NT2/D1 (cell line): ENCODE measurements around the gene FBXL13.
"Not testable (repeated sequence)": the region's sequence is repeated elsewhere in the genome, so short reads cannot be mapped to it uniquely, and the experiment has no call there.

Experiments used
- DNase-seq: peaks from one replicate; pipeline ENCODE4 v3.0.0-alpha.2; 2011; ENCODE audit warnings: low read depth, low spot score
- H3K27me3 ChIP-seq: 2 replicates; pipeline ENCODE4 v1.6.0; 2011; ENCODE audit warnings: mild to moderate bottlenecking; ENCODE audit not compliant: insufficient read length, insufficient read depth
- H3K36me3 ChIP-seq: 2 replicates; pipeline ENCODE4 v1.6.1; 2011; ENCODE audit warnings: mild to moderate bottlenecking, low read length, mixed read lengths; ENCODE audit not compliant: insufficient read depth, insufficient read length
- H3K4me1 ChIP-seq: 2 replicates; pipeline ENCODE4 v1.5.1; 2011; ENCODE audit not compliant: insufficient read depth, insufficient read length
- H3K4me3 ChIP-seq: 2 replicates; pipeline ENCODE4 v1.5.1; 2011; ENCODE audit warnings: low read depth; ENCODE audit not compliant: insufficient read length
- H3K9ac ChIP-seq: 2 replicates; pipeline ENCODE4 v1.6.0; 2011; ENCODE audit warnings: low read depth; ENCODE audit not compliant: insufficient read length
- H3K9me3 ChIP-seq: 2 replicates; pipeline ENCODE4 v1.5.1; 2011; ENCODE audit warnings: mild to moderate bottlenecking, low read length; ENCODE audit not compliant: insufficient read depth
- SUZ12 ChIP-seq: IDR thresholded peaks from 2 replicates; pipeline ENCODE4 v1.6.1; 2011; ENCODE audit not compliant: insufficient read length, insufficient read depth; ENCODE audit errors: extremely low read depth
- YY1 ChIP-seq: IDR thresholded peaks from 2 replicates; pipeline ENCODE4 v1.6.1; 2011; ENCODE audit not compliant: insufficient read length, insufficient read depth
- ZNF274 ChIP-seq: IDR thresholded peaks from 2 replicates; pipeline ENCODE4 v1.6.1; 2011; ENCODE audit warnings: mild to moderate bottlenecking, low read depth, low read length

Gene FBXL13

DNA sequence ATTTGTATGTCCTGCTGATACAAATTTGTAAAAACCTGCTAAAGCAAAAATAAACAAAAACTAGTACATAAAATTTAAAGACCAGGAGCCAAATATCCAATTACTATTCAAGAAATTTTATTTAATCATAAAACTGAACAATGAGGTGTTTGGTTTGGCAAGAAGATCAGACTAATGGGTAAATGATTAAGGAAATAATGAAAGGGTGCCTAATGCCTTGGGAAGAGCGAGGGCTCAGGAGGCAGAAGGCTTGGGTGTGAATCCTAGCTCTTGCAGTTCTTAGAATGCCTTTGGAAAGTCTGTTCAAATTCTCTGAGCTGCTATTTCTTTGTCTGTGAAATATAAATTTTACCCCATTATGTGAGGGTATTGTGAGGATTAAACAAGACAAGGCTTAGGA is 41.9 kb upstream of the FBXL13 start:
- Histone ChIP-seq H3K4me1 (no peaks in the 10 kb centered on the region), H3K4me3 (no peak overlapping the region), H3K9me3 (no peaks in the 10 kb centered on the region), H3K27me3 (no peaks in the 10 kb centered on the region), H3K36me3 (peaks cover 17% of the 10 kb centered on the region), H3K9ac (no peak overlapping the region)
- no peak for TF ChIP-seq YY1
- no peak for TF ChIP-seq SUZ12
- TF ChIP-seq ZNF274: no peak
- DNase-seq: no peak

DNA sequence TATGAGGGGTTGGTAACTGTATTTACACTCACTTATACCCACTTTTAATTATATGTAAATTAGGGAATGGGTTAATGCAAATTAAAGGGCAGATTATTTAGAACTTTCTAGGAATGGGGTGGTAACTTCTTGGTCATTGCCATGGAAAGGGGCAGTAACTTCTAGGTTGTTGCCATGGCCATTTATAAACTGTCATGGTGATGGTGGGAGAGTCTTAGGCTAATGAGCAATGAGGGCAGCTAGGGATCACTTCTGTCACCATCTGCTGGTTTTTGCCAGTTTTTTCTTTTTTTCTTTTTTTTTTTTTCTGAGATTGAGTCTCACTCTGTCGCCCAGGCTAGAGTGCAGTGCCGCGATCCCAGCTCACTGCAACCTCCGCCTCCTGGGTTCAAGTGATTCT is 41.2 kb upstream of the FBXL13 start:
- Histone ChIP-seq H3K36me3 (peaks cover 11% of the 10 kb centered on the region), H3K9me3 (no peaks in the 10 kb centered on the region), H3K27me3 (no peaks in the 10 kb centered on the region), H3K4me1 (no peaks in the 10 kb centered on the region), H3K4me3 (no peak overlapping the region), H3K9ac (no peak overlapping the region)
- no peak for DNase-seq
- TF ChIP-seq YY1 (no peak), SUZ12 (no peak)

DNA sequence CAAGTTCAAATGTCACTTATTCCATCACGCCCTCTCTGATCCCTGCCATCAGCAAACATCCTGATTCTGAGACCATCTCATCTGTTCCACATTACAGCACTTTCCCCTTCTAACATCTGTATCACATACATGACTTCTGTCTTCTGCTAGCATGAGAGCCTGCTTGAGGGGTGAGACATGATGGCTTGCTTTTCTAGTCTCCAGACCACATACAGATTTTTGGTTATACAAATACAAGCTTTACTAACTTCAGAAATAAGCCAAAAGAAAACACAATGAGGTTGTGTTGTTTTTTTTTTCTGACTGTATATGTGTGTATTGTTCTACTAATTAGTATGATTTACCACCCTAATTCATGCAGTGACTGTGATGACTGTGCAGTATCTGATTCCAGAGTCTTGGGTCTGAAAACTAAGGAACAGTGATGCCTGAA is 40.0 kb upstream of the FBXL13 start:
- H3K9me3 ChIP-seq: no peaks in the 10 kb centered on the region
- no peak for DNase-seq
- H3K4me1 ChIP-seq: no peaks in the 10 kb centered on the region
- H3K9ac ChIP-seq: no peak overlapping the region
- H3K4me3 ChIP-seq: no peak overlapping the region
- H3K36me3 ChIP-seq: peaks cover 5% of the 10 kb centered on the region
- no peak for TF ChIP-seq SUZ12
- TF ChIP-seq ZNF274: no peak
- no peak for TF ChIP-seq YY1
- H3K27me3 ChIP-seq: no peaks in the 10 kb centered on the region

DNA sequence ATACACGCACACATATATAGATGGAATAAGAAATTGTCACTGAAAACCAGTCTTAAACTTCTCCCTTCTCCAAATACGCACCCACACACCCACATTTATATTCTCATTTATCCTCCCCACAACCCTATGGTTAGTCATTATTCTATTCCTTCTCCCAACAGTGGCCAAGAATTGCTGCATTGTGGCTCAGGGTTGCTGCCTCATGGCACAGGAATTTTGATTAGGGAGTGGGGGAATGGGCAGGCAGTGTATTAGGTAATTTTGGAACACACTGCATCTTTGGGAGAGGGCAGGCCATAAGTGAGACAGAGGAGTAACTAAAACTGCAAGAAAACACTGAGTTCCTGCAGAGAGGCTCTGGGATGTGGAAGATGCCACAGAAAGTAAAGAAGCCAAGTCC is 38.6 kb upstream of the FBXL13 start:
- no peaks in the 10 kb centered on the region for H3K9me3 ChIP-seq
- peak; percentile 30 for DNase-seq
- H3K9ac ChIP-seq: no peak overlapping the region
- no peak for TF ChIP-seq ZNF274
- TF ChIP-seq SUZ12: no peak
- no peak for TF ChIP-seq YY1
- H3K27me3 ChIP-seq: no peaks in the 10 kb centered on the region
- no peak overlapping the region for H3K4me3 ChIP-seq
- H3K36me3 ChIP-seq: no peaks in the 10 kb centered on the region
- no peaks in the 10 kb centered on the region for H3K4me1 ChIP-seq

DNA sequence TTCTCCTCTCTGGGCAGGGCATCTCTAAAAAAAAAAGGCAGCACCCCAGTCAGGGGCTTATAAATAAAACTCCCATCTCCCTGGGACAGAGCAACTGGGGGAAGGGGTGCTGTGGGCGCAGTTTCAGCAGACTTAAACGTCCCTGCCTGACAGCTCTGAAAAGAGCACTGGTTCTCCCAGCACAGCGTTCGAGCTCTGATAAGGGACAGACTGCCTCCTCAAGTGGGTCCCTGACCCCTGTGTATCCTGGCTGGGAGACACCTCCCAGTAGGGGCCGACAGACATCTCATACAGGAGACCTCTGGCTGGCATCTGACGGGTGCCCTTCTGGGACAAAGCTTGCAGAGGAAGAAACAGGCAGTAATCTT is 32.1 kb upstream of the FBXL13 start:
- not testable (repeated sequence) for H3K27me3 ChIP-seq, H3K36me3 ChIP-seq, H3K4me1 ChIP-seq, H3K4me3 ChIP-seq, DNase-seq, H3K9me3 ChIP-seq
- peak overlapping the region; percentile 42 for H3K9ac ChIP-seq

DNA sequence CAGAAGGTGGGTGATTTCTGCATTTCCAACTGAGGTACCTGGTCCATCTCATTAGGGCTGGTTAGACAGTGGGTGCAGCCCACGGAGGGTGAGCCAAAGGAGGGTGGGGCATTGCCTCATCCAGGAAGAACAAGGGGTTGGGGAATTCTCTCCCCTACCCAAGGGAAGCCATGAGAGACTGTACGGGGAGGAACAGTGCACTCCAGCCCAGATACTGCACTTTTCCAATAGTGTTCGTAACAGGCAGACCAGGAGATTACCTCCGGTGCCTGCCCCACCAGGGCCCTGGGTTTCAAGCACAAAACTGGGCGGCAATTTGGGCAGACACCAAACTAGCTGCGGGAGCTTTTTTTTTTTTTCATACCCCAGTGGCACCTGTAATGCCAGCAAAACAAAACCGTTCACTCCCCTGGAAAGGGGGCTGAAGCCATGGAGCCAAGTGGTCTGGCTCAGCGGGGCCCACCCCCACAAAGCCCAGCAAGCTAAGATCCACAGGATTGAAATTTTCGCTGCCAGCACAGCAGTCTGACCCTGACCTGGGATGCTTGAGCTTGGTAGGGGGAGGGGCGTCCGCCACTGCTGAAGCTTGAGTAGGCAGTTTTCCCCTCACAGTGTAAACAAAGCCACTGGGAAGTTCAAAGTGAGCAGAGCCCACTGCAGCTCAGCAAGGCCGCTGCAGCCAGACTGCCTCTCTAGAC is 31.6 kb upstream of the FBXL13 start:
- Histone ChIP-seq H3K4me1 (peaks cover 3% of the 10 kb centered on the region), H3K4me3 (no peak overlapping the region), H3K36me3 (peaks cover 8% of the 10 kb centered on the region), H3K9me3 (no peaks in the 10 kb centered on the region), H3K27me3 (no peaks in the 10 kb centered on the region), H3K9ac (no peak overlapping the region)
- DNase-seq: peak; percentile 79
- no peak for TF ChIP-seq SUZ12
- TF ChIP-seq YY1: no peak
- TF ChIP-seq ZNF274: no peak

DNA sequence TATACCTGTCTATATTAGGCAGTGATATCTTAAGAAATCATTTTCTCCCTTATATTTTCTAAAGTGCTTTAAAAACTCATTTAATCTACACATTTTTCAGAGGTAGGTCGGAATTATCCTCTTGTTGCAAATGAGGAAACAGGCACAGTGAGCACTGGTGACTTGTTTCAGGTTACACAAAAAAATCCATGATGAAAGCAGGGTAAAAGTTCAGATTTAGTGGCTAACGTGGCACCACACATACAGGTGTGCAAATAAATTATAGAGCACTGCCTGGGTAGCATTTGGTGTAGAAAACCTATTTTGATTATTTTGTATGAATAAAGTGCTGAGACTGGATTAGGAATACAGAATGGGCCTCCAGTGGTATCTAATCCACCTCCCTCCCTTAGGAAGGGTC is 26.9 kb upstream of the FBXL13 start:
- Histone ChIP-seq H3K9me3 (no peaks in the 10 kb centered on the region), H3K4me3 (no peak overlapping the region), H3K4me1 (no peaks in the 10 kb centered on the region), H3K36me3 (peaks cover 12% of the 10 kb centered on the region), H3K9ac (no peak overlapping the region), H3K27me3 (no peaks in the 10 kb centered on the region)
- TF ChIP-seq ZNF274 (no peak), SUZ12 (no peak)
- DNase-seq: no peak

DNA sequence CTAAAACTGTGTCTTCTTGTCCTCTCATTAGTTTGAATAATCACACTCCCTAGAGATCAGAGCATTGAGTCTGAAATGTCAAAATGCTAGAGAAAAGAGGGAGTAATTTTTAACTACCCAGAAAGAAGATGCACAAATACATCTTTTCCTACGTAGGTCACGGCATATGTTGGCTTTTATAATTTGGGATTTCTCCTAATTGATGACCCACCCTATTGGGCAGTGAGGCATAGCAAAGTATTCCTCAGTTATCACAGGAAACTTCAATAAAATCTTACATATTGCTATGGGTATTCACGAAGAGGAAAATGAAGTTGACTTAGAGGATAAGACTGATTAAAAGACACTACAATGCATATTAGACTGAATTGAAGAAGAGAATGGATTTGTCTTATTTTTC is 25.8 kb upstream of the FBXL13 start:
- H3K9ac ChIP-seq: no peak overlapping the region
- no peak overlapping the region for H3K4me3 ChIP-seq
- no peaks in the 10 kb centered on the region for H3K27me3 ChIP-seq
- no peak for DNase-seq
- peaks cover 12% of the 10 kb centered on the region for H3K36me3 ChIP-seq
- H3K4me1 ChIP-seq: no peaks in the 10 kb centered on the region
- H3K9me3 ChIP-seq: no peaks in the 10 kb centered on the region
- TF ChIP-seq SUZ12 (no peak), YY1 (no peak), ZNF274 (no peak)
